ENCODE data around the gene VTA1. TPM values are rescaled to one million over a fixed set of nuclear protein-coding genes. Genes with fewer than 3 reads are reported as not detected.

VTA1 gene
- total and polyA plus RNA-seq, 2 of the 4 experiments (the other 2 are of a cell fraction): 60.9 to 120 TPM

GRCh38 chr6:142178129-142178528 lies 31.1 kb downstream of the VTA1 start:
- Histone ChIP-seq H3K56ac (ENCODE audit: extremely low read depth, insufficient read depth, low read length) (no peak overlapping the region), H2BK15ac (ENCODE audit: low read depth, low read length) (no peak overlapping the region), H3K4me1 (ENCODE audit: control insufficient read depth, insufficient read depth, low read length) (no peaks in the 10 kb centered on the region), H3K9me1 (ENCODE audit: insufficient read depth, low read length) (peaks cover 3% of the 10 kb centered on the region; the same call in 1 of the 2 replicates), H4K20me1 (ENCODE audit: insufficient read depth, low read length) (no peaks in the 10 kb centered on the region), H2BK120ac (ENCODE audit: low read depth, low read length) (no peak overlapping the region), H3K18ac (ENCODE audit: low read depth, low read length) (no peak overlapping the region), H3K23ac (ENCODE audit: low read depth, low read length) (no peak overlapping the region), H3K4ac (ENCODE audit: low read depth, low read length) (no peak overlapping the region), H2AFZ (replicated peaks; ENCODE audit: low read length, poor library complexity) (no peak overlapping the region), H2BK20ac (ENCODE audit: low read depth, low read length) (no peak overlapping the region), H2BK5ac (ENCODE audit: low read depth, low read length, poor library complexity, severe bottlenecking) (no peak overlapping the region), H3K9ac (ENCODE audit: low read depth, low read length) (no peak overlapping the region), H4K5ac (ENCODE audit: low read depth, low read length) (no peak overlapping the region), H3K79me1 (ENCODE audit: low read depth in 1 of 2, low read length in 2 of 2) (peaks cover 7 to 13% of the 10 kb centered on the region in 2 experiments; a peak in 3 of 4 replicates), H2AK5ac (ENCODE audit: low read depth, low read length) (no peak overlapping the region), H3K14ac (replicated peaks; ENCODE audit: low read depth, low read length) (no peak overlapping the region), H3K27ac (ENCODE audit: insufficient read depth, low read length) (no peak overlapping the region), H3K36me3 (ENCODE audit: control insufficient read depth, insufficient read depth, low read length) (peaks cover 19% of the 10 kb centered on the region), H4K8ac (ENCODE audit: low read depth in 2 of 2, low read length in 2 of 2) (no peak overlapping the region), H3K9me3 (ENCODE audit: control insufficient read depth, insufficient read depth, low read length) (peaks cover 2% of the 10 kb centered on the region; the same call in 1 of the 2 replicates), H2AK9ac (replicated peaks; ENCODE audit: low read depth, low read length, poor library complexity) (no peak overlapping the region), H3K4me2 (ENCODE audit: low read depth, low read length) (no peak overlapping the region), H3K27me3 (ENCODE audit: control insufficient read depth, insufficient read depth, low read length) (no peaks in the 10 kb centered on the region), H4K91ac (ENCODE audit: insufficient read depth, low read depth, low read length) (no peak overlapping the region), H3K4me3 (ENCODE audit: insufficient read depth, low read depth, low read length) (no peak overlapping the region)
- CTCF ChIA-PET: no interaction called here
- POLR2A ChIA-PET (ENCODE audit: unreplicated experiment): no interaction called here
- TF ChIP-seq MXI1 (IDR thresholded peaks at IDR 0.05; ENCODE audit: borderline replicate concordance, low read depth, low read length): no peak
- TF ChIP-seq FOS (IDR thresholded peaks at IDR 0.05; ENCODE audit: low read depth, low read length): no peak
- no peak for TF ChIP-seq ELK1 (IDR thresholded peaks at IDR 0.05; ENCODE audit: borderline replicate concordance, low read depth, low read length)
- no peak for TF ChIP-seq CTCF (conservative IDR thresholded peaks at IDR 0.05; ENCODE audit: low read depth, low read length)
- TF ChIP-seq POLR2A (IDR thresholded peaks at IDR 0.05; ENCODE audit: low read depth, low read length): no peak
- no peak for TF ChIP-seq BHLHE40 (IDR thresholded peaks at IDR 0.05; ENCODE audit: low read depth, low read length)
- TF ChIP-seq CEBPB (IDR thresholded peaks at IDR 0.05; ENCODE audit: low read depth, low read length): no peak
- no peak for TF ChIP-seq MAFK (IDR thresholded peaks at IDR 0.05; ENCODE audit: low read depth, low read length)
- TF ChIP-seq RAD21 (IDR thresholded peaks at IDR 0.05; ENCODE audit: low read length): no peak
- no peak for TF ChIP-seq RCOR1 (IDR thresholded peaks at IDR 0.05; ENCODE audit: insufficient replicate concordance, low read length)
- no peak for TF ChIP-seq SMC3 (IDR thresholded peaks at IDR 0.05; ENCODE audit: low read depth, low read length)
- no peak for TF ChIP-seq USF2 (IDR thresholded peaks at IDR 0.05; ENCODE audit: low read depth, low read length)
- no peak for TF ChIP-seq RFX5 (IDR thresholded peaks at IDR 0.05; ENCODE audit: low read depth, low read length)
- TF ChIP-seq NFE2L2 (IDR thresholded peaks at IDR 0.05; ENCODE audit: low read depth, low read length): no peak
- no peak for TF ChIP-seq CHD1 (IDR thresholded peaks at IDR 0.05; ENCODE audit: low read depth, low read length)
- no peak for TF ChIP-seq MAZ (IDR thresholded peaks at IDR 0.05; ENCODE audit: borderline replicate concordance, low read depth, low read length)
- ATAC-seq (ENCODE audit: low read depth) (no peak), DNase-seq (no peak)
- intact Hi-C loops (cut with micrococcal nuclease) (no loop called here), in situ Hi-C loops (cut with MboI; ENCODE audit: low sequenced_read_pairs) (no loop called here), dilution Hi-C loops (cut with HindIII; ENCODE audit: low sequenced_read_pairs, unreplicated experiment) (no loop called here)
- no TSS peak for BruUV-seq (replicated peaks)

Measured in IMR-90 (cell line).